Parathyroid adenoma (tissue), 2 donors: ENCODE data around the gene ARHGAP26.

ENCODE experiments used
- H2AFZ ChIP-seq: fragments of 300-600 bp; sonication (generic); one replicate; pipeline ENCODE4 v1.7.0; 2017; ENCODE audit warnings: antibody characterized with exemption, mild to moderate bottlenecking
- H3K27ac ChIP-seq: fragments of 300-600 bp; sonication (generic); one replicate; pipeline ENCODE4 v1.7.0; 2017
- H3K27me3 ChIP-seq: fragments of 300-600 bp; sonication (generic); one replicate; pipeline ENCODE4 v1.7.0; 2017; ENCODE audit warnings: low read length; ENCODE audit not compliant: control insufficient read depth, insufficient read depth
- H3K36me3 ChIP-seq: fragments of 300-600 bp; sonication (generic); one replicate; pipeline ENCODE4 v1.7.0; 2017; ENCODE audit warnings: low read length; ENCODE audit not compliant: control insufficient read depth, insufficient read depth
- H3K4me1 ChIP-seq: fragments of 300-600 bp; sonication (generic); one replicate; pipeline ENCODE4 v1.7.0; 2017; ENCODE audit warnings: control low read depth
- H3K4me2 ChIP-seq: fragments of 300-600 bp; sonication (generic); one replicate; pipeline ENCODE4 v1.7.0; 2017; ENCODE audit warnings: low read length
- H3K4me3 ChIP-seq: fragments of 300-600 bp; sonication (generic); one replicate; pipeline ENCODE4 v1.7.0; 2017; ENCODE audit warnings: low read depth, low read length
- H3K79me2 ChIP-seq: fragments of 300-600 bp; sonication (generic); one replicate; pipeline ENCODE4 v1.7.0; 2017; ENCODE audit warnings: control low read depth
- H3K9ac ChIP-seq: fragments of 300-600 bp; sonication (generic); one replicate; pipeline ENCODE4 v1.7.0; 2017; ENCODE audit warnings: mild to moderate bottlenecking
- H3K9me3 ChIP-seq: fragments of 300-600 bp; sonication (generic); one replicate; pipeline ENCODE4 v1.7.0; 2017; ENCODE audit warnings: low read length; ENCODE audit not compliant: control insufficient read depth
- TF ChIP-seq, protein P1 (sequence below): fragments of 300-600 bp; sonication (generic); IDR thresholded peaks from one replicate; pipeline ENCODE4 v1.7.0; 2017; ENCODE audit warnings: antibody characterized with exemption, mild to moderate bottlenecking
- donor health status: primary hyperparathyroidism.

Gene ARHGAP26

DNA sequence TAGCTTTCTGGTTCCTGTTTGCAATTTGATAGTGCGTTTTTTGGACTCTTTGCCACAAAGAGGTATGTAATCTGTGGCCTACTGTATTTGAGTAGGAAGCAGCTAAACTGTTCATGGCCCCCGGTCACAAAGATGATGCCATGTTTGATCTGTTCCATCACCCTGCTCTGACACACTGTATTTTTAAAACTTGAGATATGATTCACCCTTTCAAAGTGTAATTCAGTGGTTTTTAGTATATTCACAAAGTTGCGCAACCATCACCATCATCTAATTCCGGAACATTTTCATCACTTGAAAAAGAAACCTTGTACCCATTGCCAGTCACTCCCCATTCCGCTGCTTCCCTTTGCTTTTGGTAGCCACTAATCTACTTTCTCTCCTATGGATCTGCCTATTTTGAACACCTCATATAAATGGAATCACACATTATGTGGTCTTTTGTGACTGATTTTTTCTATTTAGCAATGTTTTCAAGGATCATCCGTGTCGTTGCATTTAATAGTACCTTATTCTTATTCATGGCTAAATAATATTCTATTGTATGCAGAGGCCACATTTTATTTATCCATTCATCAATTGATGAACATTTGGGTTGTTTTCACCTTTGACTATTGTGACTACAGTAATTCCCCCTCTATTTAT lies 491.7 kb downstream of the ARHGAP26 start:
- Histone ChIP-seq H3K9ac (no peak overlapping the region), H3K9me3 (no peaks in the 10 kb centered on the region), H3K4me2 (no peak overlapping the region), H3K27me3 (no peaks in the 10 kb centered on the region), H3K36me3 (no peaks in the 10 kb centered on the region), H3K79me2 (no peaks in the 10 kb centered on the region), H3K27ac (no peak overlapping the region), H2AFZ (no peak overlapping the region), H3K4me3 (no peak overlapping the region), H3K4me1 (no peaks in the 10 kb centered on the region)
- TF ChIP-seq, protein P1, sequence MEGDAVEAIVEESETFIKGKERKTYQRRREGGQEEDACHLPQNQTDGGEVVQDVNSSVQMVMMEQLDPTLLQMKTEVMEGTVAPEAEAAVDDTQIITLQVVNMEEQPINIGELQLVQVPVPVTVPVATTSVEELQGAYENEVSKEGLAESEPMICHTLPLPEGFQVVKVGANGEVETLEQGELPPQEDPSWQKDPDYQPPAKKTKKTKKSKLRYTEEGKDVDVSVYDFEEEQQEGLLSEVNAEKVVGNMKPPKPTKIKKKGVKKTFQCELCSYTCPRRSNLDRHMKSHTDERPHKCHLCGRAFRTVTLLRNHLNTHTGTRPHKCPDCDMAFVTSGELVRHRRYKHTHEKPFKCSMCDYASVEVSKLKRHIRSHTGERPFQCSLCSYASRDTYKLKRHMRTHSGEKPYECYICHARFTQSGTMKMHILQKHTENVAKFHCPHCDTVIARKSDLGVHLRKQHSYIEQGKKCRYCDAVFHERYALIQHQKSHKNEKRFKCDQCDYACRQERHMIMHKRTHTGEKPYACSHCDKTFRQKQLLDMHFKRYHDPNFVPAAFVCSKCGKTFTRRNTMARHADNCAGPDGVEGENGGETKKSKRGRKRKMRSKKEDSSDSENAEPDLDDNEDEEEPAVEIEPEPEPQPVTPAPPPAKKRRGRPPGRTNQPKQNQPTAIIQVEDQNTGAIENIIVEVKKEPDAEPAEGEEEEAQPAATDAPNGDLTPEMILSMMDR: no peak

DNA sequence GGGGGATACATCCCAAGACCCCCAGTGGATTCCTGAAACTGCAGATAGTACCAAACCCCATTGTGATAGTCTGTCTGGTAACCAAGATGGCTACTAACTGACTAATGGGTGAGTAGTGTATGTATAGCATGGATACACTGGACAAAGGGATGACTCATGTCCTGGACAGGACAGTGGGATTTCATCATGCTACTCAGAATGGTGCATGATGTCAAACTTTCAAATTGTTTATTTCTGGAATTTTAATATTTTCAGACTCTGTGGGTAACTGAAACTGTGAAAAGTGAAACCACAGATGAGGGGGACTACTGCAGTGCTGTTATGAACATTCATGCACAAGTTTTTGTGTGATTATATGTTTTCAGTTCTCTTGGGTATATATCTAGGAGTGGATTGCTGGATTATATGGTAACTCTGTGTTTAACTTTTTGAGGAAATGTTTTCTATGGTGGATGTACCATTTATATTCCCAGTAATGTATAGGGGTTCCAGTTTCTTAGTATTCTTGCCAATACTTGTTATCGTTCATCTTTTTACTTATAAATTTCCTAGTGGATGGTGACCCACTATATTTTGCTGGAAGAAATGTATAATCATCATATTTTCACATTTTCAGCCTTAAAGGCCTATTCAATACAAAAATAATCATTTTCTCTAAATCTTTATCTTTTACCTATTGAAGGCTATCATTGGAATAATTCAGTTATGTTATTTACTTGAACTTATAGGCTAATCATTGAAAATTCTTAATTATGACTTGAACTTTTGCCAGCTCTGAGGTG lies 492.4 kb downstream of the ARHGAP26 start:
- Histone ChIP-seq H3K9me3 (no peaks in the 10 kb centered on the region), H3K4me3 (no peak overlapping the region), H3K4me2 (no peak overlapping the region), H3K27me3 (no peaks in the 10 kb centered on the region), H3K79me2 (no peaks in the 10 kb centered on the region), H3K9ac (no peak overlapping the region), H3K4me1 (no peaks in the 10 kb centered on the region), H2AFZ (no peak overlapping the region), H3K27ac (no peak overlapping the region), H3K36me3 (no peaks in the 10 kb centered on the region)
- TF ChIP-seq, protein P1: no peak

DNA sequence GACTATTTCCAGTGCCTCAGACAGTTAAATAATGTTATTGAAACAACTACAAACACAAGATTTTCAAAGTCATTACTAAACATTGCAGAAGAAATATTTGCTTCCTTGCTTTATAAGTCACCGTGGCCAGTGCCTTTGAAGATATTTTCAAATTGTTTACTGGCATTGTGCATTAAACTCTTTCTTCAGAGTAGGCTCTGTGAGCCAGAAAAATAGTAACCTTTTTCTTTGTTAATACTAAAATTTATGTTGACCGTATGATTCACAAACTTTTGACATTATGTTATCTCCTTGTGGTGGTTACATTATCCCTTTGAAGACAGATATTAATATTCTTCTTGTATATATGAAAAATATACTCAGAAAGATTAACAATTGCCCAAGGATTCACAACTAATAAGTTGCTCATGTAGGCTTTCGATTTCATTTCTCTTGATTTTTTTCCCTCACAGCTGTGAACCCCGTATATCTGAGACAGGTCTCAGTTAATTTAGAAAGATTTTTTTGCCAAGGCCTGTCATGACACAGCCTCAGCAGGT lies 493.2 kb downstream of the ARHGAP26 start:
- H3K79me2 ChIP-seq: no peaks in the 10 kb centered on the region
- no peaks in the 10 kb centered on the region for H3K27me3 ChIP-seq
- H3K4me1 ChIP-seq: no peaks in the 10 kb centered on the region
- H2AFZ ChIP-seq: no peak overlapping the region
- no peak overlapping the region for H3K27ac ChIP-seq
- no peaks in the 10 kb centered on the region for H3K36me3 ChIP-seq
- no peaks in the 10 kb centered on the region for H3K9me3 ChIP-seq
- H3K9ac ChIP-seq: no peak overlapping the region
- H3K4me3 ChIP-seq: no peak overlapping the region
- TF ChIP-seq, protein P1: no peak
- no peak overlapping the region for H3K4me2 ChIP-seq

DNA sequence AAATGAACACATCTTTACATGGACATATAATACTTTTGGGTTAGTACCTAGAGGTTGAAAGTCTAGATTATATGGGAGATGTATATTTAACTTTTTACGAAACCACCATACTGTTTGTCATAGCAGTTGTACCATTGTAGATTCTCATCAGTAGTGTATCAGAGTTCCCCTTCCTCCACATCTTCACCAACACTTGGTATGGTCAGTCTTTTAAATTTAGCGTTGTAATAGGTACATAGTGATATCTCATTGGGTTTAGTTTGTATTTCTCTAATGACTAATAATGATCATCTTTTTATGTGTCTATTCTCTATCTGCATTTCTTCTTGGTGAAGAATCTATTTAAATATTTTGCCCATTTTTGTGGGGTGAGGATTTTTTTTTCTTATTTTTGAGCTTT lies 495.8 kb downstream of the ARHGAP26 start:
- no peak overlapping the region for H3K4me2 ChIP-seq
- no peaks in the 10 kb centered on the region for H3K4me1 ChIP-seq
- H3K79me2 ChIP-seq: no peaks in the 10 kb centered on the region
- H3K9me3 ChIP-seq: peaks cover 4% of the 10 kb centered on the region
- H3K27me3 ChIP-seq: no peaks in the 10 kb centered on the region
- H2AFZ ChIP-seq: no peak overlapping the region
- no peak overlapping the region for H3K27ac ChIP-seq
- TF ChIP-seq, protein P1: no peak
- H3K9ac ChIP-seq: no peak overlapping the region
- no peaks in the 10 kb centered on the region for H3K36me3 ChIP-seq
- H3K4me3 ChIP-seq: no peak overlapping the region
